Measurements from ENCODE around the gene GPC3. TPM values are rescaled to one million over a fixed set of nuclear protein-coding genes. Genes with fewer than 3 reads are reported as not detected.

The GPC3 gene
- total RNA-seq, 1 donor from 2014 or later = 4.9 TPM

DNA sequence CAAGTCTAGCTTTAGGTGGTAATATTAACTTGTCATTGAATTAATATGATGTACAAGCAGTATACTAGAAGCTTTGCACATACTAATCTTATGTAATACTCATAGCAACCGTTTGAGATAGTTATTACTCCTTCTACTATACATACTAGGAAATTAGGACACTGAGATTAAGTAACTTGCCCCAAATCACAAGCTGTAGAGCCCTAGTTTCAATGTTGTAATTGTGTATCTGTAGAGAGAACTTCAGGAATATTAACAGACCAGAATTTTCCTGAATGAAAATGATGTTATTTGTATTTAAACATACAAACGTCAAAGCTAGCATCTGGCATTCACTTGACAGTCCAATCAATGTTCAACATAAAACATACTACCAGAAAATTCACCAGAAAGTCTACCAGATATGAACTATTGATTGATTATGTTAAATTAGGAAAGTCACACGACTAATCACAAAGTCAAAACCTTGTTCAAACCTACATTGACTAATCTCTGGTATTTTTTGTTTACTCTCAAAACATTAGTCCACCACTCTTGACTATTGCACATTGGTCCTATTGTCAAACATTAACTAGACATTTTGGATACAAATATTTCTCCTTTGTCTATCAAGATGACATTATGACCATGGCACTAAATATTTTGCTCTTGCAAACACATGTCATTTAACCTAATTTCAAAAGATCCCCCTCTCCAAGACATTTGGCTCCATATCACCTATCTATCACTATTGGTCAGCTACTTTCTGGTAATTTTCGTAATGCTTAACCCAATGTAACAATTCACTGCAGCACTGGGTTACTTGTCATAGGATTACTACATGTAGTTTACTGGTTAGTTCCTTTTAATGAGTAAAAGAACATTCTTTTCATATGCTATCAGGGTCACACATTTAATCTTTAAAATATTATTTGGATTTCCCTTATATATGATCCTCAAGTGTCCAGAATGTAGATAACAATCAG lies 100.7 kb downstream of the GPC3 start:
- no peak for DNase-seq (ENCODE audit: low spot score)

GRCh38 chrX:133881893-133882292 lies 103.5 kb downstream of the GPC3 start:
- no peak for DNase-seq (ENCODE audit: low spot score)

- DNase-seq (ENCODE audit: low spot score) = no peak
These were observed 104.4 kb downstream of the GPC3 start for GRCh38 chrX:133881007-133881406.

- DNase-seq (ENCODE audit: low spot score) = no peak
These were observed 105.4 kb downstream of the GPC3 start for GRCh38 chrX:133880032-133880443.

DNA sequence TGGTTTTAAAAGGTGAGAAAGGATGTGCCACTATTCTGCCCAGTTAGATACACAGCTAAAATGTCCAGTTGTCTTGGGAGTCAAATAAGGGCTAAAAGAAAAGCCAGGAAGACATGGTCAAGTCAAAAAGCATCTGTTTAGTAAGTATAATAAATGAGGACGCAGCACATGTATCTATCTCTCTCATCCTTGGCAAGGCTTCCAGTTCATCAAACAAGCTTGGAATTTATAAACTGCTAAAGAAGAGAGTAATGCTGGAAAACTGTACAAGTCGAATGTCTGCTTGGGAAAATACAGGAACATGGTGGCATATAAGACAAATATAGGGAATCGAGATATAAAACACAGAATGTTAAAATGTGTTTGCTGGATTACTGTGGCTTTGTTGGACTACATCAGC lies 106.7 kb downstream of the GPC3 start:
- no peak for DNase-seq (ENCODE audit: low spot score)

DNA sequence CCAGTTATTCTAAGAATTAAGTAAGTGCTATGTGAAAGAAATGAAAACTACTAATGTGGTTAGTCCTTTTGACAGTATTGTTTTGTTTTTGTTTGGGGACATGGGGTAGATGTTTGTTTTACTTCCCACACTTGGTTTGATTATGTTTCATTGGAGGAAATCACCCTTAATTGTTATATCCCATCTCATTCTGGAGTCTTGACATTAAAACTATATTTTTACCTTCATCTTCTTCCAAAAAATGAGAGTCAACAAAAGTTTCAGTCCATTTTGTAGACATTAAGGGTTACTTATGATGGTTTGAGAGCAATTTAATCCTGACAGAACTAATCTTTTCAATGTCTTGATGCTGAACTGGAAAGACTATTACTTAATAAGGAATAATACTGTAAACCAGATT lies 108.7 kb downstream of the GPC3 start:
- DNase-seq (ENCODE audit: low spot score) = no peak

DNA sequence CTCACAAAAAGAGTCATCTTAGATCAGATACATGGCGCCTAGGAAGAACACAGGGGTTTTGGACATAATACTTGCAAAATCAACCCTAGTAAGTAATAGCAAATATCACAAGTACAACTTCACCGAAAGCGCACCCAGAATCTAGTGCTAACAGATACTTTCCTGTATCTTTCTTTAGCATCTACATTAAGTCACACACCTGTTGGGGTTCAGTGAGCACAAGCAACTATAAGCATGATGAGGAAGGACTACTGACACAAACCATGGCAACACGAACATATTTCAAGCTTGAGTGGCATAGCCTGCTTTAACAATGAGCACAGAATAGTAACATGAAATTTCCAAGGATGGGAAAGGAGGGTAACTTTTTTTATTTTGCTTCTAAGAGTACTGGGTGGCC lies 116.1 kb downstream of the GPC3 start:
- DNase-seq (ENCODE audit: low spot score) = no peak

GRCh38 chrX:133868682-133869081 lies 116.7 kb downstream of the GPC3 start:
- DNase-seq (ENCODE audit: low spot score) = no peak

DNA sequence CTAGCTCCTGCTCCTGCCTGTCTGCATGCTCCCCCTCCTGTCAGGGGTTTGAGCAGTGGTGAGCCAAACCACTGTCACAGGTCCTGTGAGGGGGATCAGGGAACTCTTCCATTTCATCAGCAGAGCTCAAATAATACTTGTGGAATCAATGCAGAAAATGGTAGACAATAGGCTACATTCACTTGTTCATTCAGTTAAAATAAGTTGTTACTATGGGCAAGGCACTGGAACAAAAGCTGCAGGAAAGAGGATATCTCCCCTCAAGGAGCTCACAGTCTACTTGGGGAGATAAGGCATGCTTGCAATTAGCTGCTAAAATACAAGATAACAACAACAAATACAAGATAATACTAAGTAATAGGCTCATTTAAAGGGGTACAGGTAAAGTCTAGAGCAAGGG lies 117.1 kb downstream of the GPC3 start:
- DNase-seq (ENCODE audit: low spot score) = no peak

DNA sequence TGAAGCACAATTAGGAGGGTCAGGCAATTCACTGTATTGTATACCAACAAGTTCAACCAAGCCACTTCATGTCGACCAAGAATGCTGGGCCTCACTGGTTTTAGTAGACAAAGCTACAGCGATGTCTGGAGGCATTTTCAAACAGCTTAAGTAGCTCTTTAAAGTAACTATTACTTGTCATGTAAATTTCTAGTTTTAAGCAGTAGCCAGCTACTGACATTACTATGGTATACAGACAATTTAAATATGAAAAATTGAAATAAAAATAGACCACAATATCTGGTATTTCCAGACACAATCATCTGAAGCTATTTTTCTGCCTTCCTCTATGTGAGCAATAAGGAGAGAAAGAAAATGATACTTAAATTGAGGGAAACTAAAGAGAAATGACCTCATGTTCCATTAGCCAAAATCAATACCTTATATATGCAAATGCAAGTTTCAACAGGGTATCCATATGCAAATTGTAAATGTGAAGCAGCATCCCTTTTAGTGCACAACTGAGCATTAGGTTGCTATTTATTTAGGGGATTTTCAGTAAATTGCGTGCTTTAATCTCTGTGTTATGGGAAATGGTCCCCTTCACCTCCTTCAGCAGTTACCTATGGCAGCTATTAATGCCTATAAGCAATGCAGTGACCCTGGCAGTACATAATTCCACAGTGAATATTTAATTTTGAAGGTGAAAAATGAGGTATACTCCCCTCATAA lies 119.5 kb downstream of the GPC3 start:
- DNase-seq (ENCODE audit: low spot score) = no peak

- DNase-seq (ENCODE audit: low spot score) = no peak
These were observed 121.2 kb downstream of the GPC3 start for GRCh38 chrX:133864236-133864635.

- no peak for DNase-seq (ENCODE audit: low spot score)
These were observed 125.5 kb downstream of the GPC3 start for GRCh38 chrX:133859860-133860259.

GRCh38 chrX:133859336-133859735 lies 126.1 kb downstream of the GPC3 start:
- DNase-seq (ENCODE audit: low spot score) = no peak

DNA sequence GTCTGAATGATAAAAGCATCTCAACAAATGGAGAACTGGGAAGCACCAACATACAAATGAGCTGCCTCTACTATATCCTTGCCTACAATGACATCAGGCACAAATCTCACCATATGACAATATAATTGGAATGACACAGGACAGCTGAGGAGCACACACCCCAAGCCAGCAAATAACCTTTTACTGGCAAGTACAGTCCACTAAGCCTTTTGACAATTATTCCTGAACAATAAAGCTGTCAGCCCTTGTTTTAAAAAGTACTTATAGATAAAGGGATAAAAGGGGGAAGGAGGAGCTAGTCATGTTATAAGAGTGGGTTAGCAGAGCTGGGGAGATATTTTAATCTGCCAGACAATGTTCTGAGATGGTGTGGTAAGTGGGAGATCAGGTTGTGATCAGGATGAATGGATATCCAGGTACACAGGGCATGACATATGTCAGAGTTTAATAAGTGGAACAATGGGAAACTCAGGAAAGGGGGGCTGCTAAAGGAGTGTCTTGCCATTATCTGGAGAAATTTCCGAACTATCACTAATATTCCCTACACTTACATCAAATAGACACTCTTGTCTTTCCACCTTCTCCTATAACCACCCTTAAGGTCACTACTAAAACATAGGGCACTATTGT lies 127.6 kb downstream of the GPC3 start:
- no peak for DNase-seq (ENCODE audit: low spot score)

DNA sequence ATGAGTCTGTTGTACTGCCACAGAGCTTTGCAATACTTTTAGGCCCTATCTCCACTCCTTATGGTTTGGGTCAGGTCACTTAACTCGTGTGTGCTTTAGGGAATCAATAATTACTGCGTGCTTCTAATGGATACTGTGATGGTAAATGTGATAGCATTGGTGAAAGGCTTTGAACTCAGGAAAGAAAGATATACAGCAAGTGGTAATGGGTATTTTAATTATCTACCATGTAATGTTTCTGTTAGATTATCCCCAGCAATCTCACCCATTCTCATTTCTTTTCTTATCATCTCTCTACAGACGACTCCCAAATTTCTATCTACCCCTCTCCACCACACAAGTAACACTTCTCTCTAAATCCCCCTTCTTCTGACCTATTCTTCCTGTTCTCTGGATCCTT lies 128.6 kb downstream of the GPC3 start:
- DNase-seq (ENCODE audit: low spot score) = no peak

- DNase-seq (ENCODE audit: low spot score) = no peak
These were observed 131.1 kb downstream of the GPC3 start for GRCh38 chrX:133854290-133854689.

- no peak for DNase-seq (ENCODE audit: low spot score)
These were observed 132.5 kb downstream of the GPC3 start for GRCh38 chrX:133852837-133853356.

GRCh38 chrX:133852401-133852800 lies 133.0 kb downstream of the GPC3 start:
- DNase-seq (ENCODE audit: low spot score) = no peak

DNA sequence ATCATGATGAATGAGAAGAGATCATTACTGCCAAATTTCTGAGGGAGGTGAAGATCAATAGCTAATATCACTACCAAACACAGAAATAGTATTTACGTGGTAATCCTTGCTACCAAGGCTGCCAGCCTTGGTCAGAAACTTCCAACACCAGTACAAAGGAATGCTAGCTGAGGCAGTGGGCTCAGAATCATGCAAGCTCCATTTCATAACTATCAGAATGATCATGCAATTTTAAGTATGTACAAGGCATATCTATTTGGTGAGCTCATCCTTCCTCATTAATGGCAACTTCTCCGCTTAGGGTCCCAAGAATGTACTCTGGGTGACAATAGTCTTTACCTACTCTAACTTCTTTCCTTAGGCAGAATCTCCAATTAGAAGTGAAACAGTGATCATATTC lies 135.0 kb downstream of the GPC3 start:
- no peak for DNase-seq (ENCODE audit: low spot score)

DNA sequence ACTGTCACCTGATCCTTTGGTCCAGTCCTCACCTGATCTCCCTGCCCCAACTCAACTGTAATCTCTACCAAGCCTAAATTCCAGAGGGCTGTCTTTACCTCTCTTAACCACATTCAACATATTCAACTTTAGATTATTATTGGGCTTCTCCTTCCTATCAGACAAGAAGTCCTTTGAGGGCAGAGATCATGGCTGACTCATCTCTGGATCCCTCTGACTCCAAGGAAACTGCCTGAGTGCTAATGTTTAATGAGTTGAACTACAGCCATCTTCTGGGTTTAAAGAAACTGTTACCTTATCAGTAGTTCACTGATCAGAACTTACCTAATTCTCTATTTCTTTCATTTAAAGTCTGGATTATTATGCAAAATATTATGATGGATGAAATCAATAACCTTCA lies 135.7 kb downstream of the GPC3 start:
- no peak for DNase-seq (ENCODE audit: low spot score)

DNA sequence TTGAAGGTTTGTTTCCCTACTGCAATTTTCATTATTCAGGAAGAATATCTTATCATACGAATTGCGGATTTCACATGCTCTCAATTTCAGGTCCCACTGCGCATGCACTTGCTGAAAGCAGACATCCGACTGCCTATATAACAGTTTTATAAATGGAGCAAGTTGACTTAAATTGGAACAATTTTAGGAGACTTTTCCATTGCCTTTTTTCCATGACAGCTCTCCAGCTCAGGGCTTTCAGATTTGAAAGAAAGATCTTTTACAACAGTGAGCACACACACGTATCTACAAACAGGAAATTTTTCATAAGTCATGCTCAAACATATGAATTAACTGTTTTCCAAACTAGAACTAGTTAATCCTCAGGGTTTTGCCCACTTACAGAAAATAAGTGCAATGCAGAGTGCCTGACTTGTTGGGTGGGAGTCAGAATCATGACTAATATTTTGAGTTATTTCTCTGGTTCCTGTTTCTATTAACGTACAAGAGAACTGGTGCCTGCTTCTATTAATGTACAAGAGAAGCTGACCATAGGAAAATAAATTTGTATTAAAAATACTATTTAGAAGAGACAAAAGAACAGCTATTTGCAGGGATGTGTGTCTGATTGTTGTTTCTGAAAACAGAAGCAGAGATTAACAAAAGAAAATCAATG lies 137.9 kb downstream of the GPC3 start:
- DNase-seq (ENCODE audit: low spot score) = no peak

GRCh38 chrX:133846311-133846710 lies 139.1 kb downstream of the GPC3 start:
- no peak for DNase-seq (ENCODE audit: low spot score)
